Fibroblast of villous mesenchyme (primary cell): ENCODE results near the gene SYPL2. TPM values are rescaled to one million over a fixed set of nuclear protein-coding genes. Genes with fewer than 3 reads are reported as not detected.

Source experiments
- DNase-seq: peaks from one replicate; pipeline ENCODE4 v3.0.0-alpha.2; 2010; ENCODE audit warnings: low read depth
- H3K4me3 ChIP-seq: 2 replicates; pipeline ENCODE4 v1.5.1; 2011; ENCODE audit warnings: low read depth, mild to moderate bottlenecking, low read length
- CTCF ChIP-seq: IDR thresholded peaks from 2 replicates; pipeline ENCODE4 v1.5.1; 2012; ENCODE audit warnings: low read depth, mild to moderate bottlenecking, low read length; ENCODE audit not compliant: insufficient read depth
- total RNA-seq: library from RNA; depleted of rRNA; stranded (reverse); fragments of >200 nt; gene quantifications from 2 replicates; pipeline ENCODE4 v1.2.3, GENCODE V29; 2012

The SYPL2 gene
- total RNA-seq, 1 donor = 10.8 TPM

- peak; percentile 41 for DNase-seq
- H3K4me3 ChIP-seq = peak within 1 kb of the TSS; percentile 68
- TF ChIP-seq CTCF = no peak
Observed at GRCh38 chr1:109509176-109510134, 43.1 kb downstream of the SYPL2 start, which contains the start of gene AMIGO1. TSS of gene AMIGO1 (minus strand) at chr1:109509727. CDS start at chr1:109508912, 815 bp downstream.

- TF ChIP-seq CTCF = no peak
- DNase-seq = peak; percentile 25
- H3K4me3 ChIP-seq = no peak overlapping the region
Observed at GRCh38 chr1:109513110-109513710, 46.9 kb downstream of the SYPL2 start.

- DNase-seq = no peak
- no peak for TF ChIP-seq CTCF
- no peak overlapping the region for H3K4me3 ChIP-seq
Observed at GRCh38 chr1:109514846-109515245, 48.5 kb downstream of the SYPL2 start.

GRCh38 chr1:109516872-109517271 is 50.5 kb downstream of the SYPL2 start:
- no peak overlapping the region for H3K4me3 ChIP-seq
- DNase-seq = no peak
- TF ChIP-seq CTCF = no peak

GRCh38 chr1:109517337-109517736 is 51.0 kb downstream of the SYPL2 start:
- no peak for TF ChIP-seq CTCF
- no peak overlapping the region for H3K4me3 ChIP-seq
- no peak for DNase-seq

GRCh38 chr1:109521002-109521951 is 54.9 kb downstream of the SYPL2 start:
- H3K4me3 ChIP-seq = no peak overlapping the region
- no peak for TF ChIP-seq CTCF
- DNase-seq = peak; percentile 12
